ENCODE measurements around the gene FRMD4B. TPM values are rescaled to one million over a fixed set of nuclear protein-coding genes. Genes with fewer than 3 reads are reported as not detected.

Gene FRMD4B
- total and polyA plus RNA-seq, 10 of the 15 experiments (the other 5 are each of a cell fraction or from before 2014, with no cell fraction given) = 3.9 to 11.4 (median 8.0) TPM

GRCh38 chr3:69248436-69248835 lies 137.5 kb downstream of the FRMD4B start (continued):
- no peak for TF ChIP-seq HSF1 (IDR thresholded peaks at IDR 0.05; ENCODE audit: low read depth, low read length)
- no peak for TF ChIP-seq RBBP5 (conservative IDR thresholded peaks at IDR 0.05)
- no peak for TF ChIP-seq BCL3 (IDR thresholded peaks at IDR 0.05; ENCODE audit: borderline replicate concordance, insufficient read depth, low read depth, low read length, poor library complexity, severe bottlenecking)
- TF ChIP-seq IKZF1 (conservative IDR thresholded peaks at IDR 0.05) = no peak
- TF ChIP-seq CBX5 (IDR thresholded peaks at IDR 0.05; ENCODE audit: low read depth) = no peak
- no peak for TF ChIP-seq MXI1 (IDR thresholded peaks at IDR 0.05; ENCODE audit: low read depth, low read length)
- TF ChIP-seq RCOR1 (conservative IDR thresholded peaks at IDR 0.05; ENCODE audit: low read depth, low read length) = no peak
- no peak for TF ChIP-seq MLLT1 (IDR thresholded peaks at IDR 0.05)

- DNase-seq (ENCODE audit: low read depth, low spot score) (no peak), ATAC-seq (no peak), FAIRE-seq (no peak)
- SMC1A ChIA-PET (ENCODE audit: uncharacterized antibody, unreplicated experiment) = interaction anchor here (0.8 to 3.9 kb wide), 2 partner anchors 9 to 42 kb away, joined by 3 to 17 read pairs; no protein-coding TSS in a partner anchor
- no TSS peak for BruUV-seq (replicated peaks)
- POLR2A ChIA-PET = no interaction called here
- WGBS (ENCODE audit: insufficient coverage, insufficient replicate concordance, low lambda C conversion rate, missing lambda C conversion rate) = 41% methylated on average over 7 of the region's 7 CpGs
- H3K4me1 ChIP-seq (ENCODE audit: control insufficient read depth, insufficient read depth, low read length) = peaks cover 11% of the 10 kb centered on the region
- RAD21 ChIA-PET (ENCODE audit: unreplicated experiment) = interaction anchor here (1.2 kb wide), 1 partner anchor 10 kb away, joined by 5 read pairs; no protein-coding TSS in a partner anchor
- intact Hi-C loops (cut with micrococcal nuclease; ENCODE audit: unreplicated experiment) = no loop called here
- in situ Hi-C loops (cut with MboI) = no loop called here
- H3K9ac ChIP-seq (ENCODE audit: control insufficient read depth, insufficient read depth, low read length) = no peak overlapping the region
- H3K4me2 ChIP-seq (ENCODE audit: control insufficient read depth, insufficient read depth) = no peak overlapping the region
- no peaks in the 10 kb centered on the region for H4K20me1 ChIP-seq (ENCODE audit: control insufficient read depth, insufficient read depth)
- no peak overlapping the region for H2AFZ ChIP-seq (ENCODE audit: control insufficient read depth, low read depth, low read length)
- no peak overlapping the region for H3K4me3 ChIP-seq
- H3K27ac ChIP-seq (ENCODE audit: control insufficient read depth, insufficient read depth) = no peak overlapping the region
- no peaks in the 10 kb centered on the region for H3K27me3 ChIP-seq (replicated peaks in 1 of 2; ENCODE audit: control insufficient read depth in 2 of 2, insufficient read depth in 2 of 2, low read length in 1 of 2)
- no peaks in the 10 kb centered on the region for H3K36me3 ChIP-seq (ENCODE audit: control insufficient read depth in 2 of 2, insufficient read depth in 2 of 2, low read length in 1 of 2)
- no peaks in the 10 kb centered on the region for H3K9me3 ChIP-seq (replicated peaks; ENCODE audit: control insufficient read depth, insufficient read depth, low read length)
- H3K79me2 ChIP-seq (ENCODE audit: control insufficient read depth, insufficient read depth, low read length) = no peaks in the 10 kb centered on the region
- CTCF ChIA-PET = interaction anchor here (0.9 to 1.4 kb wide), 3 partner anchors 10 to 85 kb away, joined by 3 to 4 read pairs (median 3); no protein-coding TSS in a partner anchor
- TF ChIP-seq LARP7 (IDR thresholded peaks at IDR 0.05) (no peak), NFYB (IDR thresholded peaks at IDR 0.05; ENCODE audit: insufficient read depth, low read depth, low read length) (no peak), CEBPB (IDR thresholded peaks at IDR 0.05; ENCODE audit: borderline replicate concordance in 1 of 2, low read depth in 2 of 2, low read length in 2 of 2) (no peak), JUND (IDR thresholded peaks at IDR 0.05; ENCODE audit: low read depth, low read length) (no peak), ZBTB4 (CRISPR knock-in tag; IDR thresholded peaks at IDR 0.05) (no peak), NR2C1 (IDR thresholded peaks at IDR 0.05) (no peak), MAX (IDR thresholded peaks at IDR 0.05; ENCODE audit: low read depth, low read length) (no peak)
Observed at GRCh38 chr3:69246612-69247011, 139.3 kb downstream of the FRMD4B start.
